Measurements from ENCODE around the gene PBRM1.

DNA sequence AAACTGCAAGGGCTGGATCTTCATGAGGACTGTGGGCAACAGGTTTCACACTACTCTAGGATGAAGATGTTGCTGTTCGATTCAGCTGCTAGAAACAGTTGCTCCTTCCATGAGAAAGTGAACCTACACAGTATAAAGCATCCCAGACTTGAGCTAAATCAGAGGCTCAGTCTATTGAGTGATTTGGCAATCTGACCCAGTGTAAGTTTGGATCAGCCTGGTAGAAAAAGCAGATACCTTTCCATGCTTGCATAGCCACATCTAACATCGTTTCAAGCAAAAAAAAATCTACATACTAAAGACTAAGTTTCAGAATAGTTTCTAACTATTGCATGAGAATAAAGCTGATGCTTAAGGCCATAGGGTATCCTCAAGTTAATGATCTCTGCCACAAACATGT is 144.7 kb downstream of the PBRM1 start:
- TF ChIP-seq JUND (IDR thresholded peaks at IDR 0.05; ENCODE audit: low read length): no peak
- TF ChIP-seq, protein P1, sequence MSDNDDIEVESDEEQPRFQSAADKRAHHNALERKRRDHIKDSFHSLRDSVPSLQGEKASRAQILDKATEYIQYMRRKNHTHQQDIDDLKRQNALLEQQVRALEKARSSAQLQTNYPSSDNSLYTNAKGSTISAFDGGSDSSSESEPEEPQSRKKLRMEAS (IDR thresholded peaks at IDR 0.05): no peak
- no peak for TF ChIP-seq POLR2AphosphoS5 (IDR thresholded peaks at IDR 0.05; ENCODE audit: low read depth, low read length)
- TF ChIP-seq, protein P2, sequence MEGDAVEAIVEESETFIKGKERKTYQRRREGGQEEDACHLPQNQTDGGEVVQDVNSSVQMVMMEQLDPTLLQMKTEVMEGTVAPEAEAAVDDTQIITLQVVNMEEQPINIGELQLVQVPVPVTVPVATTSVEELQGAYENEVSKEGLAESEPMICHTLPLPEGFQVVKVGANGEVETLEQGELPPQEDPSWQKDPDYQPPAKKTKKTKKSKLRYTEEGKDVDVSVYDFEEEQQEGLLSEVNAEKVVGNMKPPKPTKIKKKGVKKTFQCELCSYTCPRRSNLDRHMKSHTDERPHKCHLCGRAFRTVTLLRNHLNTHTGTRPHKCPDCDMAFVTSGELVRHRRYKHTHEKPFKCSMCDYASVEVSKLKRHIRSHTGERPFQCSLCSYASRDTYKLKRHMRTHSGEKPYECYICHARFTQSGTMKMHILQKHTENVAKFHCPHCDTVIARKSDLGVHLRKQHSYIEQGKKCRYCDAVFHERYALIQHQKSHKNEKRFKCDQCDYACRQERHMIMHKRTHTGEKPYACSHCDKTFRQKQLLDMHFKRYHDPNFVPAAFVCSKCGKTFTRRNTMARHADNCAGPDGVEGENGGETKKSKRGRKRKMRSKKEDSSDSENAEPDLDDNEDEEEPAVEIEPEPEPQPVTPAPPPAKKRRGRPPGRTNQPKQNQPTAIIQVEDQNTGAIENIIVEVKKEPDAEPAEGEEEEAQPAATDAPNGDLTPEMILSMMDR (IDR thresholded peaks at IDR 0.05; ENCODE audit: control extremely low read depth in 1 of 3, insufficient read depth in 1 of 3, low read depth in 1 of 3, low read length in 3 of 3): no peak

All from H1 (cell line).